Upper lobe of left lung (tissue), 4 donors: ENCODE results near the gene DLD.

Experiments
- EP300 ChIP-seq, 4 donors: sonication (generic); formaldehyde crosslinking; IDR thresholded peaks; one replicate each; pipeline ENCODE4 v1.5.1; 2017; ENCODE audit warnings: antibody characterized with exemption in 4 of 4, control low read depth in 2 of 4
- POLR2A ChIP-seq, 4 donors: fragments of 450-650 bp; IDR thresholded peaks; one replicate each; pipeline ENCODE4 v1.5.1; 2016 to 2017; ENCODE audit warnings: antibody characterized with exemption in 4 of 4, mild to moderate bottlenecking in 2 of 4
- POLR2AphosphoS5 ChIP-seq, 2 donors: sonication (generic); formaldehyde crosslinking; IDR thresholded peaks; one replicate each; pipeline ENCODE4 v1.5.1; 2017; ENCODE audit warnings: antibody characterized with exemption in 2 of 2
- TF ChIP-seq, protein P1 (sequence below), 6 experiments: fragments of 450-650 bp in 4 of 6; fragments of 200-600 bp in 2 of 6; sonication (generic) in 2 of 6; IDR thresholded peaks; one replicate each; pipeline ENCODE4 v1.5.1; 2016 to 2019; ENCODE audit warnings: antibody characterized with exemption in 6 of 6

DNA sequence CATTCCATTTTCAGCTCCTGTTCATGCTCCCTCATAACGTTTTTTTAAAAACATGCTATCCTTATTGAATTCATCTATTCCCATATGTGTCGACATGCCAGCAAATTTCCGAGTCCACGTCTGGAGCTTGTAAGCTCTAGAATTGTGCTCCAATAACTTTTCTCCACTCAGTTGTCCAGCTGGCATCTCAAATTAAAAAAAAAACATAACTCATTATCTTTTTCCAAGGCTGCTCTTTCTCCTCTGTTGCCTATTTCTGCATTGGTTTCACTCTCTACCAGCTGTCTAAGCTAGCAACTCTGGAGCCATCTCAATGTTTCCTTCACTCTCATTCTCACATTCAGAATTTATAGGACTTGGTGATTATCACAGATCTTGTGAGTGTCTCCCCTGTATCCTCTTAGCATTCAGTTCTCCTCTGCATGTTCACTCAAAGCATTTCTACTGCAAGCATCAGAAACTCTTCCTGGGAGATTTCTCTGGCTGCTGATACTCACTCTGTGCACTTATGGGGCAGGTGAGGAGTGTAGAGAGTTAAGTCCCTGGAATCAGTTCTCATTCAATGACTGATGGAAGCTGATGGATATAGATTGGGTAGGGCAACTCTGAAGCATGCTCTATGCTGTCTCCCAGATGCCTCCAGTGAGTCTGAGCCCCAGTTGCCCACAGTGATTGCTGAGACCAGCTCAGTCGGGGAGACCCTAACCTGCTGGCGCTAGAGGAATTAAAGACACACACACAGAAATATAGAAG lies 6.7 kb upstream of the DLD start:
- no peak for TF ChIP-seq EP300 (IDR thresholded peaks at IDR 0.05)
- no peak for TF ChIP-seq POLR2A (IDR thresholded peaks at IDR 0.05)
- TF ChIP-seq, protein P1, sequence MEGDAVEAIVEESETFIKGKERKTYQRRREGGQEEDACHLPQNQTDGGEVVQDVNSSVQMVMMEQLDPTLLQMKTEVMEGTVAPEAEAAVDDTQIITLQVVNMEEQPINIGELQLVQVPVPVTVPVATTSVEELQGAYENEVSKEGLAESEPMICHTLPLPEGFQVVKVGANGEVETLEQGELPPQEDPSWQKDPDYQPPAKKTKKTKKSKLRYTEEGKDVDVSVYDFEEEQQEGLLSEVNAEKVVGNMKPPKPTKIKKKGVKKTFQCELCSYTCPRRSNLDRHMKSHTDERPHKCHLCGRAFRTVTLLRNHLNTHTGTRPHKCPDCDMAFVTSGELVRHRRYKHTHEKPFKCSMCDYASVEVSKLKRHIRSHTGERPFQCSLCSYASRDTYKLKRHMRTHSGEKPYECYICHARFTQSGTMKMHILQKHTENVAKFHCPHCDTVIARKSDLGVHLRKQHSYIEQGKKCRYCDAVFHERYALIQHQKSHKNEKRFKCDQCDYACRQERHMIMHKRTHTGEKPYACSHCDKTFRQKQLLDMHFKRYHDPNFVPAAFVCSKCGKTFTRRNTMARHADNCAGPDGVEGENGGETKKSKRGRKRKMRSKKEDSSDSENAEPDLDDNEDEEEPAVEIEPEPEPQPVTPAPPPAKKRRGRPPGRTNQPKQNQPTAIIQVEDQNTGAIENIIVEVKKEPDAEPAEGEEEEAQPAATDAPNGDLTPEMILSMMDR (IDR thresholded peaks at IDR 0.05) = no peak
- no peak for TF ChIP-seq POLR2AphosphoS5 (IDR thresholded peaks at IDR 0.05)
